ENCODE results near the gene PRDM12. TPM values are rescaled to one million over a fixed set of nuclear protein-coding genes. Genes with fewer than 3 reads are reported as not detected.

PRDM12 gene
- total RNA-seq, 2 donors from 2014 or later = not detected

GRCh38 chr9:130654879-130655278 lies 9.5 kb upstream of the PRDM12 start:
- DNase-seq (ENCODE audit: low spot score) = no peak
- Histone ChIP-seq H3K4me3 (no peak overlapping the region), H3K27me3 (replicated peaks; ENCODE audit: insufficient read depth) (peaks cover 13% of the 10 kb centered on the region), H3K4me1 (replicated peaks) (no peaks in the 10 kb centered on the region), H3K9me3 (no peaks in the 10 kb centered on the region), H3K27ac (no peak overlapping the region), H3K36me3 (no peaks in the 10 kb centered on the region)
- intact Hi-C loops (cut with DNase I) = no loop called here
- WGBS = 73% methylated on average over 6 of the region's 6 CpGs
- TF ChIP-seq POLR2A (IDR thresholded peaks at IDR 0.05) = no peak
- no peak for TF ChIP-seq CTCF (IDR thresholded peaks at IDR 0.05)
- TF ChIP-seq POLR2AphosphoS5 (IDR thresholded peaks at IDR 0.05) = no peak

GRCh38 chr9:130658893-130659698 lies 5.3 kb upstream of the PRDM12 start:
- H3K36me3 ChIP-seq = no peaks in the 10 kb centered on the region
- DNase-seq (ENCODE audit: low spot score) = no peak
- H3K4me1 ChIP-seq (replicated peaks) = no peaks in the 10 kb centered on the region
- H3K27ac ChIP-seq = no peak overlapping the region
- no peak for TF ChIP-seq POLR2AphosphoS5 (IDR thresholded peaks at IDR 0.05)
- TF ChIP-seq CTCF (IDR thresholded peaks at IDR 0.05) = no peak
- no peak for TF ChIP-seq POLR2A (IDR thresholded peaks at IDR 0.05)
- peaks cover 42% of the 10 kb centered on the region for H3K27me3 ChIP-seq (replicated peaks; ENCODE audit: insufficient read depth)
- no peaks in the 10 kb centered on the region for H3K9me3 ChIP-seq
- 15% methylated on average over 51 of the region's 52 CpGs for WGBS
- H3K4me3 ChIP-seq = no peak overlapping the region
- intact Hi-C loops (cut with DNase I) = no loop called here

- DNase-seq (ENCODE audit: low spot score) = no peak
- no peak overlapping the region for H3K27ac ChIP-seq
- intact Hi-C loops (cut with DNase I) = loop anchor here (10.0 kb wide), 1 partner anchor 65 kb away; no protein-coding TSS in a partner anchor
- H3K4me3 ChIP-seq = peak overlapping the region in 1 of 2 donors; percentile 23
- TF ChIP-seq POLR2AphosphoS5 (IDR thresholded peaks at IDR 0.05) (no peak), CTCF (IDR thresholded peaks at IDR 0.05) (no peak), POLR2A (IDR thresholded peaks at IDR 0.05) (no peak)
- H3K36me3 ChIP-seq = no peaks in the 10 kb centered on the region
- peaks cover 49% of the 10 kb centered on the region for H3K27me3 ChIP-seq (replicated peaks; ENCODE audit: insufficient read depth)
- H3K9me3 ChIP-seq = no peaks in the 10 kb centered on the region
- H3K4me1 ChIP-seq (replicated peaks) = no peaks in the 10 kb centered on the region
- 2% methylated on average over 51 of the region's 58 CpGs for WGBS
Observed at GRCh38 chr9:130659699-130660248, 4.6 kb upstream of the PRDM12 start.

- Histone ChIP-seq H3K9me3 (no peaks in the 10 kb centered on the region), H3K27me3 (replicated peaks; ENCODE audit: insufficient read depth) (peaks cover 54% of the 10 kb centered on the region), H3K4me3 (peak overlapping the region; percentile 9 to 23), H3K36me3 (no peaks in the 10 kb centered on the region), H3K4me1 (replicated peaks) (no peaks in the 10 kb centered on the region), H3K27ac (no peak overlapping the region)
- no peak for DNase-seq (ENCODE audit: low spot score)
- intact Hi-C loops (cut with DNase I) = loop anchor here (10.0 kb wide), 1 partner anchor 66 kb away; no protein-coding TSS in a partner anchor
- TF ChIP-seq CTCF (IDR thresholded peaks at IDR 0.05) (no peak), POLR2A (IDR thresholded peaks at IDR 0.05) (no peak), POLR2AphosphoS5 (IDR thresholded peaks at IDR 0.05) (no peak)
- 2% methylated on average over 23 of the region's 33 CpGs for WGBS
Observed at GRCh38 chr9:130660326-130660682, 4.1 kb upstream of the PRDM12 start.
